Fibroblast of mammary gland (primary cell): ENCODE data around the gene SP9.

ENCODE experiments used
- DNase-seq: peaks from one replicate; pipeline ENCODE4 v3.0.0-alpha.2; 2010; ENCODE audit warnings: low read depth
- H3K4me3 ChIP-seq: 2 replicates; pipeline ENCODE4 v1.5.1; 2011; ENCODE audit warnings: low read depth, mild to moderate bottlenecking, low read length, moderate library complexity; ENCODE audit not compliant: control insufficient read depth
- TF ChIP-seq, protein P1 (sequence below): conservative IDR thresholded peaks from 2 replicates; pipeline ENCODE4 v1.5.1; 2011; ENCODE audit warnings: low read depth, low read length, inconsistent platforms; ENCODE audit not compliant: control insufficient read depth, insufficient read depth

SP9 gene

DNA sequence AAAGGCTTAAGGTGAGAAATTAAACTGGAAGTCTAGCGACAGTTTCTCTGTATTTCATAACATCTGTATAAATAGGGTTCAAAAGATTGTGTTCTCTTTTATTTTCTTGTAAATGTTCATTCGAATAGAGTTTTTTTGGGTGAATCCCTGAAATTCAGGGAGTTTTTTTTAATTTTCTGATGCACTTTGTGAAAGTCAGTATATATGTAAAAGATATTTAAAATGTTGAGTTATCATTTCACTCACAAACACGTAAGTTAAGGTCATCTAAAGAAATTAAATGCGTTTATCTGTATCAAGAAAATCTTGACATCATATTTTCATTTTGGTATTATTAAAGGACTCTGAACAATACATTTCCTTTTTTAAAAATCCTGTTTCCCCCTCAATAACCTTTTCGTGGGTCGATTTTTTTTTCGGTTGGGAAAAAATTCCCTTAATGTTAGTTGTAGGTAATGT, 3.4 kb downstream of the SP9 start:
- DNase-seq: no peak
- no peak overlapping the region for H3K4me3 ChIP-seq
- TF ChIP-seq, protein P1, sequence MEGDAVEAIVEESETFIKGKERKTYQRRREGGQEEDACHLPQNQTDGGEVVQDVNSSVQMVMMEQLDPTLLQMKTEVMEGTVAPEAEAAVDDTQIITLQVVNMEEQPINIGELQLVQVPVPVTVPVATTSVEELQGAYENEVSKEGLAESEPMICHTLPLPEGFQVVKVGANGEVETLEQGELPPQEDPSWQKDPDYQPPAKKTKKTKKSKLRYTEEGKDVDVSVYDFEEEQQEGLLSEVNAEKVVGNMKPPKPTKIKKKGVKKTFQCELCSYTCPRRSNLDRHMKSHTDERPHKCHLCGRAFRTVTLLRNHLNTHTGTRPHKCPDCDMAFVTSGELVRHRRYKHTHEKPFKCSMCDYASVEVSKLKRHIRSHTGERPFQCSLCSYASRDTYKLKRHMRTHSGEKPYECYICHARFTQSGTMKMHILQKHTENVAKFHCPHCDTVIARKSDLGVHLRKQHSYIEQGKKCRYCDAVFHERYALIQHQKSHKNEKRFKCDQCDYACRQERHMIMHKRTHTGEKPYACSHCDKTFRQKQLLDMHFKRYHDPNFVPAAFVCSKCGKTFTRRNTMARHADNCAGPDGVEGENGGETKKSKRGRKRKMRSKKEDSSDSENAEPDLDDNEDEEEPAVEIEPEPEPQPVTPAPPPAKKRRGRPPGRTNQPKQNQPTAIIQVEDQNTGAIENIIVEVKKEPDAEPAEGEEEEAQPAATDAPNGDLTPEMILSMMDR: no peak

DNA sequence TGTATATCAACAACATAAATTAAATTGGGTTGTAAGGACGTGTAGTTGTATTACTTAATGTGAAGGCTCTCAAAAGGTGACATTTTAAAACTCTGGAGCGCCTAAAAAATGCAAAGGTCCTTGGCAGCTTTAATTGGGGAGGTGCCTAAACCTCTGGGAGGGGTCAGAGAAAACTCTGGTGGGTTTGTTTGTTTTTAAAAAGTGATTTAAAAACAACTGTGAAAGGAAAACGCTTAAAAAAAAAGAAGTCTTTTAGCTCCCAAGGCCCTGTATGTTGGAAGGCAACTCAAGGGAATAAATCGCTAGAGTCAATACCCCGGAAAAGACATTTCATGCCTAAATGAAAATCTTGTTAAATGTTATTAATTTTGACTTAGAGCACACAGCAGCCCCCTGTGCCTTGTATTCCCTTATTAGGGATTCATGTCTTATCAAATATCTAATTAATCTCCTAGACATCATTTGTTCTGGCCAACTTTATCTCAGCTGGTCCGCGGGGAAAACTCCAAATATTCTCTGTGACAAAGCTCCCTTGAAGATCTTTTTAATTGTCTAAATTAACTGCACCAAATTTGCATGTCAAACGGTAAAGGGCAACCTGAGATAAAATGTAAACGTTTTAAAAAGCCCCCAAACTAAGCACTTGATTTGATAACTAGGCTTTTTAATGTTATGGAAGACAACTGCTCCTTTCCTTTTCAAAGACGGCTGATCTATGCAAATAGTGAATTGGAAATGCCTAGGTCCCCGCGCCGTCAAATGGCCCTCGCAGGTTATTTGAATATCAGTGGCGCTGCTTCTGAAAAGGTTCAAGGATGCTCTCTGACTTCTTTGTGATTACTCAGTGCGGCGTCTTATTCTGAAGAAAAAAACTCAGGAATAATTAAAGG, 4.2 kb downstream of the SP9 start:
- H3K4me3 ChIP-seq: no peak overlapping the region
- no peak for DNase-seq
- TF ChIP-seq, protein P1: no peak

DNA sequence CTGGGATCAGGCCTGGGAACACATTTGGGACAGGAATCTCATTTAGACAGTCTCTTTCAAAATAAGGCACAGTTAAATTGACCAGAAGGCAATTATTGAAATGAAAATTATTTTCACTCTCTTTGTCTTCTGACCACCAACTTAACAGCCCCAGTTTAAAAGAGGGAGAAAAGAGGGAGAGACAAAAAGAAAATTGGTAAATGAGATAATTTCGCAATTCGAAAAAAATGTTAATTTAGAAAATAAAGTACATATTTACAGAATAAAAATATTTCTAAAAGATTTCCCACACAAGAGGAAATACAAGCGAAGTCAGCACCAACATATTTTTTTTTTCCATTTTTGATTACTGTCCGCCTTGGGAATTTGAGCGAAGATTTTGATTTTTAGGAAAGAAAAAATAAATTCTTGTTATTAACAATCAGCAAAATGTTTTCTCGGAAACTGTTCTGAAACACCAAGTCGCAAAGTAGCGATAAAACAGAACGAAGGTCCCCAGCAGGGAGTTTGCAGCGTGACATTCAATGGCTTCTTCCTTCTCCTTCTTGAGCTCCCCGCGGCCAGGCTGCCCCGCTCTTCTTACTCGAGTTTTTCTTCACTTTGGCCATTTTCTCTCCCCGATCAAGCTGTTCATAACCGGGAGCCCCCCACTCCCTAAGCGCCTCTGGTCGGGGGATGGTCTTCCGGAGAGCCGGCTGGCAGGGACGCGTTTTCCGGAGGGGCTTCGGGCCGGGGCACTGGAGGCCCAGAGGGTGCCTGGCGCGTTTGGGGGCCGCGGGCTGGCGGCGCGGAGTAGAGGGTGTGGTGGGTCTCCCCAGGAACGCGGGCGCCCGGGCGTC, 5.0 kb downstream of the SP9 start:
- TF ChIP-seq, protein P1: no peak

DNA sequence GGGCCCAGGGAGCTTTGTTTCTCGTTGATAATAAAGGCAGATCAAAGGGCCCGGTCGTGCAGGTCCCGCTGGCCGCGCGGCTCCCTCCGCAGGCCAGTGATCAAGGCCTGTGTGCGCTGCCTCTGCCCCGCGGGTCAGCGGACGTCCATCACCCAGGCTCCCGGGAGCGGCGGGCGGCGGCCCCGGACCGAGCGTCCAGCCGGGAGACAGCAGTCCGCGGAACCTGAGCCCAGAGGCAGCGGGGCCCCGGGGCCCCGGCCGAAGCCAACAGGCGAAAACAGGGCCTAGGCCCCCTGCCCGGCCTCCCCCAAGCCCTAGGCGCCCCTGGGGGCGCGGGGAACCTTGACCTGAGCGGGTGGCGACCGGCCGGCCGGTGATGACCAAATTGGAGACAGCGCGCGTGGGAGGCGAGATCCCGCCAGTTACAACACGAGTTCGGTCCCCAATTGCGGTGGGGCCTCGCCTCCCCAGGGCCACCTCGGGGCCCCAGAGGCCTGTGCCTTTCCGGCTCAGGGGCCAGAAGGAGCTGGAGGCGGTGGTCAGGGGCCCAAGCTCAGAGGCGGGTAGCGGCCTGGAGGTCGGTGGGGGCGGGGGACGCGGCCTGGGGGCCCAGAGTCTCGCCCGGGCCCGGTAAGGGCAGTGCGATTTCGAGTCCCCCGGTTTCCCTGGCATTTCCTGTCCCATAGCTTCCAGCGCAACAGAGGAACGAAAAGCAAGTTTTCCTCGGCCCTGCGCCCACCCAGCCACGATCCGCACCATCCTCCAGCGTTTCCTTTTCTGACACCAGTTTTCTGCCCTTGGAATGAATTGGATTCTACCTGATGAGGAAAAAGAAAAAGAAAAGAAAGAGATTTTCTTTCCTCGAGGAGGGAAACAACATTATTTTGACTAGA, 5.9 kb downstream of the SP9 start:
- H3K4me3 ChIP-seq: no peak overlapping the region
- DNase-seq: no peak

More for the DNA sequence above, 5.0 kb downstream of the SP9 start:
- DNase-seq: no peak
- no peak overlapping the region for H3K4me3 ChIP-seq

DNA sequence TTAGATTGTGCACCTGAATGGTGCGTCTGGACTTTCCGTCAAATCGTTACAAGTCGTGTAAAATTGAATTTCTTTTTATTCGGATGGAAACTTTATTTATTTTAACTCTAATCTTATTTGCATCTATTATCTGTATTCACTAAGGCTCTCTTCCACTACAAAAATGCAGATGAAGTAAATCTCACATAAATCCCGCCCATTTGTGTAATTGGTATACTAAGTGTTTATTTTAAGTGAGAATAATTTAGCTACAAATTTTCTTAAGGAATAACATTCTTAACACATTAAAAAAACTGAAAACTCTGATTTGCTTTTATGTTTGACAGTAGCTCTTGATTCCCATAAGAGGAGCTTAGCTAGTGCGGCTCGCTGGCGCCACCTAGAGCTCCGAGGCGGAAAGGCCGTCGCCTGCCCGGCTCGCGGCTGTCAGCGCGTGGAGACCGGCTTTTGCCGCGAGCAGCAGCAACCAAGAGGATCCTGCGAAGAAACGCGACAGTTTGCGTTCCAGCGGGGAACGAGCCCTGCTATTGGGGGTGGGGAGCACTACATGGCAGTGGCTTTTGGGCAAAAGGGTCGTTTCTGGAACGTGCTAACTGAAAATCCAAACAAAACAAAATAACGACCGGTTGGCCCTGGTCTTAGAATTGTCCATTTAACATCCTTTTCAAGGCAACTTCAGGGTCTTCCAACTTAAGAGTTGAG, 6.7 kb downstream of the SP9 start:
- H3K4me3 ChIP-seq: peak overlapping the region; percentile 27
- DNase-seq: peak; percentile 77
- TF ChIP-seq, protein P1: peak; percentile 94

More for the DNA sequence above, 5.9 kb downstream of the SP9 start:
- TF ChIP-seq, protein P1: no peak
